Endodermal cell (in vitro differentiated cells): ENCODE results near the gene ELAC2. TPM values are rescaled to one million over a fixed set of nuclear protein-coding genes. Genes with fewer than 3 reads are reported as not detected.

ENCODE experiments used
- DNase-seq: peaks from one replicate; pipeline ENCODE4 v3.0.0-alpha.2; 2017
- H3K27ac ChIP-seq: 2 replicates; pipeline ENCODE4 v1.5.1; 2013; ENCODE audit warnings: mild to moderate bottlenecking, low read depth, low read length, moderate library complexity
- H3K27me3 ChIP-seq: 2 replicates; pipeline ENCODE4 v1.6.1; 2013; ENCODE audit warnings: mild to moderate bottlenecking, low read length, moderate library complexity; ENCODE audit not compliant: insufficient read depth, control insufficient read depth, poor library complexity, severe bottlenecking
- H3K36me3 ChIP-seq: 2 replicates; pipeline ENCODE4 v1.7.0; 2013; ENCODE audit warnings: mild to moderate bottlenecking, low read length, moderate library complexity; ENCODE audit not compliant: control insufficient read depth, insufficient read depth
- H3K4me1 ChIP-seq: one replicate; pipeline ENCODE4 v1.7.0; 2013; ENCODE audit warnings: low read length; ENCODE audit not compliant: control insufficient read depth, insufficient read depth
- H3K4me3 ChIP-seq: 2 replicates; pipeline ENCODE4 v1.5.1; 2013; ENCODE audit warnings: mild to moderate bottlenecking, low read length, moderate library complexity
- H3K9ac ChIP-seq: 2 replicates; pipeline ENCODE4 v1.6.1; 2013; ENCODE audit warnings: mild to moderate bottlenecking, low read length, moderate library complexity; ENCODE audit not compliant: poor library complexity, severe bottlenecking; ENCODE audit errors: extremely low read depth
- H3K9me3 ChIP-seq: 2 replicates; pipeline ENCODE4 v1.6.1; 2013; ENCODE audit warnings: mild to moderate bottlenecking, low read length, moderate library complexity; ENCODE audit not compliant: control insufficient read depth
- H3K27ac Mint-ChIP-seq: 2 replicates; pipeline ENCODE4 v1.8.0; 2020; ENCODE audit warnings: mixed read lengths
- H3K27me3 Mint-ChIP-seq: 2 replicates; pipeline ENCODE4 v1.8.0; 2021; ENCODE audit warnings: mild to moderate bottlenecking, mixed read lengths; ENCODE audit not compliant: insufficient read depth
- H3K36me3 Mint-ChIP-seq: 2 replicates; pipeline ENCODE4 v1.8.0; 2020; ENCODE audit warnings: low read depth, mixed read lengths
- H3K4me1 Mint-ChIP-seq: 2 replicates; pipeline ENCODE4 v1.8.0; 2020; ENCODE audit warnings: mixed read lengths
- H3K4me3 Mint-ChIP-seq: 2 replicates; pipeline ENCODE4 v1.8.0; 2020; ENCODE audit warnings: mild to moderate bottlenecking, moderate library complexity, mixed read lengths
- H3K9me3 Mint-ChIP-seq: 2 replicates; pipeline ENCODE4 v1.8.0; 2020; ENCODE audit warnings: mild to moderate bottlenecking, mixed read lengths
- WGBS, 2 experiments: methylation state at CpG; one replicate each; pipeline versions ENCODE4 v1.1.5 to v1.1.7; 2013; ENCODE audit warnings: missing lambda C conversion rate in 2 of 2, mixed read lengths in 1 of 2; ENCODE audit not compliant: insufficient coverage in 1 of 2, insufficient read length in 1 of 2; 5-methylcytosine and 5-hydroxymethylcytosine counted together
- total RNA-seq, 2 donors: library from RNA; stranded (reverse); fragmentation: NEBNext Ultra II Directional in 1 of 2; extraction: Animal tissue kit (Norgen Biotek cat#: 25700) in 1 of 2; gene quantifications; 2 replicates in 1 of 2; 3 replicates in 1 of 2; pipeline ENCODE4 v1.2.1, GENCODE V29; 2021
- TF ChIP-seq, protein P1 (sequence below): fragments of 200-600 bp; sonication (generic); conservative IDR thresholded peaks from 2 replicates; pipeline ENCODE4 v1.5.0; 2021; ENCODE audit warnings: antibody characterized with exemption, mild to moderate bottlenecking

ELAC2 gene
- total RNA-seq, 2 donors from 2014 or later: 66.8 to 77.1 TPM

DNA sequence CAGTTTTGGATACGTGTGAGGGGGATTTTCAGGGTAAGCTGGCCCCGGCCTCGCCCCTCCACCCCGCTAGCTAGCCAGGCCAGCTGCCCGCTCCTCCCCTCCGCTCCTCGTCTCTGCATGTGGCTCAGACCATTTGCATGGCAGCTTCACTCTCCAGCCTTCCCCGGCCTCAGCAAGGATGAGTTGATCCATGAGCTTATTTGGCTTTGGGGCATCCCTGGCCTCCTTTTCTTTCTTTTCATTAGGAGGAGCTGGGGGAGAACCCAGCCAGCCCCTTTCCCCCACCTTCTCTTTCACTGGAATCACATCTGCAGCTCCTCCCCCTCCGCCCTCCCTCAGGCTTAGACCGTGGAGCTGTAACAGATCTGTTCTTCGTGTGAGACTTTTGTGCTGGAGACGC is 30.7 kb downstream of the ELAC2 start:
- Mint-ChIP-seq H3K4me1 (peaks cover 4% of the 10 kb centered on the region), H3K9me3 (no peaks in the 10 kb centered on the region), H3K36me3 (peaks cover 31% of the 10 kb centered on the region), H3K27ac (no peak overlapping the region), H3K4me3 (no peak overlapping the region), H3K27me3 (no peaks in the 10 kb centered on the region)
- H3K36me3 ChIP-seq: peaks cover 26% of the 10 kb centered on the region
- no peak overlapping the region for H3K9ac ChIP-seq
- H3K9me3 ChIP-seq: no peaks in the 10 kb centered on the region
- WGBS, 2 experiments: 73 to 74% methylated on average over 3 to 12 of the region's 12 CpGs
- no peak overlapping the region for H3K4me3 ChIP-seq
- H3K4me1 ChIP-seq: no peaks in the 10 kb centered on the region
- peak; percentile 75 for DNase-seq
- no peaks in the 10 kb centered on the region for H3K27me3 ChIP-seq
- TF ChIP-seq, protein P1, sequence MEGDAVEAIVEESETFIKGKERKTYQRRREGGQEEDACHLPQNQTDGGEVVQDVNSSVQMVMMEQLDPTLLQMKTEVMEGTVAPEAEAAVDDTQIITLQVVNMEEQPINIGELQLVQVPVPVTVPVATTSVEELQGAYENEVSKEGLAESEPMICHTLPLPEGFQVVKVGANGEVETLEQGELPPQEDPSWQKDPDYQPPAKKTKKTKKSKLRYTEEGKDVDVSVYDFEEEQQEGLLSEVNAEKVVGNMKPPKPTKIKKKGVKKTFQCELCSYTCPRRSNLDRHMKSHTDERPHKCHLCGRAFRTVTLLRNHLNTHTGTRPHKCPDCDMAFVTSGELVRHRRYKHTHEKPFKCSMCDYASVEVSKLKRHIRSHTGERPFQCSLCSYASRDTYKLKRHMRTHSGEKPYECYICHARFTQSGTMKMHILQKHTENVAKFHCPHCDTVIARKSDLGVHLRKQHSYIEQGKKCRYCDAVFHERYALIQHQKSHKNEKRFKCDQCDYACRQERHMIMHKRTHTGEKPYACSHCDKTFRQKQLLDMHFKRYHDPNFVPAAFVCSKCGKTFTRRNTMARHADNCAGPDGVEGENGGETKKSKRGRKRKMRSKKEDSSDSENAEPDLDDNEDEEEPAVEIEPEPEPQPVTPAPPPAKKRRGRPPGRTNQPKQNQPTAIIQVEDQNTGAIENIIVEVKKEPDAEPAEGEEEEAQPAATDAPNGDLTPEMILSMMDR: no peak
- peak overlapping the region; percentile 42 for H3K27ac ChIP-seq

DNA sequence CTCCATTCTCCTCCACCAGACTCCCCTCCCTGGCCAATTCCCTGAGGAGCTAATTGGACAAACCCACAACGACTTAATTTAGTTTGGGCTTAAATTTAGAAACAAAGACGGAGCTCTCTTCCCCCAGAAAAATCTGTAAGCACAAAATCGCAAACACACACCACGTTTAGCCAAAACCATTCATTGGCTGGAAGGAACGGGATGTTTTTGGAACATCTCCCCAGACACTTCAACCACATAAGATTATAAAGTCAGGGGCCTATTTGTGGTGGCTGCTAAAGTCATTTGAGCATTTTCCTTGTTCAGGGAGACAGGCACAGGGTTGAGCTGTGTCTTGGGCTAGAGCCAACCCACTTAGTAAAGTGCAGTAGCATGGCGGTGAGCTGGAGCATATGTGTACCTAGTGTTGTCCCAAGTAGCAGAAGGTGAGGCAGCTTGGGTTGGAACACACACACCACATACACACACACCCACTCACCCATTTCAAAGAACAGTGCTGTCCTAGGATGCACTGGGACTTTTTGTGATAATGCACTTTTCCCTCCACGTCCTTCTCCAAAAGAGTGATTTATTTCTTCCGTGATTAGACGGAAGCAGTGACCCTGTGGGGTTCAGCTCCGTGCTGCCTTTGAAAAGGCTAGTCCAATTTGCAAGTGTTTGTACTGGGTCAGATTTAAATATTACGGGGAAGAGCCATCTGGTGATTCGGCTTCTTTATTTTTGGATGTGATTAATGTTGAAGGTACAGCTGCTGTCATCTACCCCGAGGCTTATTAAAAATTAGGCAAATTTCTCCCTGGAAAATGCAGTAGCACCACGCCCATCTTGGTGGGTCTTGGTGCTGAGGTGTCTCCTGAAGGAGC is 32.2 kb downstream of the ELAC2 start:
- 88 to 96% methylated on average over 7 to 14 of the region's 14 CpGs for WGBS, 2 experiments
- Histone ChIP-seq H3K9ac (no peak overlapping the region), H3K27me3 (no peaks in the 10 kb centered on the region), H3K9me3 (no peaks in the 10 kb centered on the region), H3K4me1 (no peaks in the 10 kb centered on the region), H3K36me3 (peaks cover 14% of the 10 kb centered on the region), H3K4me3 (no peak overlapping the region), H3K27ac (peak overlapping the region; percentile 12)
- TF ChIP-seq, protein P1: no peak
- no peak overlapping the region for H3K4me3 Mint-ChIP-seq
- no peaks in the 10 kb centered on the region for H3K9me3 Mint-ChIP-seq
- H3K36me3 Mint-ChIP-seq: peaks cover 16% of the 10 kb centered on the region
- no peak overlapping the region for H3K27ac Mint-ChIP-seq
- H3K4me1 Mint-ChIP-seq: peaks cover 4% of the 10 kb centered on the region
- H3K27me3 Mint-ChIP-seq: no peaks in the 10 kb centered on the region
- no peak for DNase-seq

DNA sequence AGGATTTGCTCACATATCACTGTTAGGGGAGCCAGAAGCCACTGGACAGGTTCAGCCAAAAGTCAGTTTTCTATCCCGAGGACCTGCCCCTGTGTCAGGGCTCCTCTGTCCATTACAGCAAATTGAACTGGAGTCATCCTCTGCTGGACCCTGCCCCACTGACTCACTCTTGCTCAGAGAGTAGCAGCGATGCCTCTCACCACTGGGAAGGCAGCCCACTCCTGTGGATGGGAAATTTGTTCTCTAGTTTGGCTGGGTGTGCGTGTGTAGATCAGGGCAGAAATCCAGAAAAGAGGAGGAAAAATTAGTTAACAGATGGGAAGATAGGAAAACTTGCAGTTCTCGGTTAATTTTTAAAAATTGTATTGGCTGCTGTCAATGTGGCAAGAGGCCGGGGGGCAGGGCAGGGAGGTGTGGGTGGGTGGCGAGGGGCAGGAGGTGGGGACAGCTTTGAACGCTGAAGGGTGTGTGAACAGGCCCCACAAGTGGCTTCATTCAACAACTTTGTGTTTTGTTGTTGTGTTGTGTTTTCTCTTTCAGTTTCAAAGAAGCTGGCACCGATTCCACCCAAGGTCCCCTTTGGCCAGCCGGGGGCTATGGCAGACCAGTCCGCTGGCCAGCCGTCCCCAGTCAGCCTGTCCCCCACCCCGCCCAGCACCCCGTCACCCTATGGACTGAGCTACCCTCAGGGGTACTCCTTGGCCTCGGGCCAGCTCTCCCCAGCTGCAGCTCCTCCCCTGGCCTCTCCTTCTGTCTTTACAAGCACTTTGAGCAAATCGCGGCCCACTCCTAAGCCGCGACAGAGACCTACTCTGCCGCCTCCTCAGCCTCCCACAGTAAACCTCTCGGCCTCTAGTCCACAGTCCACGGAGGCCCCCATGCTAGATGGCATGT is 33.6 kb downstream of the ELAC2 start:
- Mint-ChIP-seq H3K4me1 (peaks cover 4% of the 10 kb centered on the region), H3K27me3 (no peaks in the 10 kb centered on the region), H3K27ac (no peak overlapping the region), H3K36me3 (peaks cover 6% of the 10 kb centered on the region), H3K9me3 (no peaks in the 10 kb centered on the region), H3K4me3 (no peak overlapping the region)
- Histone ChIP-seq H3K4me3 (no peak overlapping the region), H3K27ac (no peak overlapping the region), H3K36me3 (peaks cover under 1% of the 10 kb centered on the region), H3K9ac (no peak overlapping the region), H3K27me3 (no peaks in the 10 kb centered on the region), H3K9me3 (no peaks in the 10 kb centered on the region), H3K4me1 (no peaks in the 10 kb centered on the region)
- DNase-seq: no peak
- 94 to 100% methylated on average over 1 to 21 of the region's 21 CpGs for WGBS, 2 experiments
- TF ChIP-seq, protein P1: no peak
